Measurements from ENCODE around the gene ABO. TPM values are rescaled to one million over a fixed set of nuclear protein-coding genes. Genes with fewer than 3 reads are reported as not detected.
"Not testable (repeated sequence)": the region's sequence is repeated elsewhere in the genome, so short reads cannot be mapped to it uniquely, and the experiment has no call there.

ABO gene
- total RNA-seq, 1 experiment from 2014 or later = not detected

DNA sequence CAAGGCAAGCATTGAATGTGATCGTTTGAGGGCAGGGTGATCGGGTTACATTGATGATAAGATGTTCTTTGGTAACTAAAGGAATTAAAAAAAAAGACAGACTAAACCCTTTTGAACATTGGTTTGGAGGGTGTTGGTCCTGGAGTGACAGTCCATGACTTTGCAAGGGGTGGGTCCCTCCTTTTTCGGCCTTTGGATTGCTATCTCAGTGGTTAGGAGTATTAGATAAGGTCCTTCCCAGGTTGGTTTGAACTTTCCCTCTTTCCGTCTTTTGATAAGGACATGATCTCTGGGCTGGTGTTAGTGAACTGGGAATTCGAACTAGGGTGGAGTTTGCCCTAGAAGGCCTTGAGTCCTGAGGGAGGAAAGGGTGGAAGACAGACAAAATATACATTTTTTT, 5.4 kb upstream of the ABO start:
- H3K4me1 ChIP-seq (replicated peaks) = no peaks in the 10 kb centered on the region
- H3K4me3 ChIP-seq = no peak overlapping the region
- H3K27me3 ChIP-seq (replicated peaks) = peaks cover 61% of the 10 kb centered on the region
- no peak for DNase-seq (ENCODE audit: low read depth in 1 of 2, low spot score in 2 of 2)
- H3K9me3 ChIP-seq (replicated peaks) = peaks cover 2% of the 10 kb centered on the region; the same call in 1 of the 2 replicates
- H3K36me3 ChIP-seq = no peaks in the 10 kb centered on the region
- H3K27ac ChIP-seq = no peak overlapping the region

DNA sequence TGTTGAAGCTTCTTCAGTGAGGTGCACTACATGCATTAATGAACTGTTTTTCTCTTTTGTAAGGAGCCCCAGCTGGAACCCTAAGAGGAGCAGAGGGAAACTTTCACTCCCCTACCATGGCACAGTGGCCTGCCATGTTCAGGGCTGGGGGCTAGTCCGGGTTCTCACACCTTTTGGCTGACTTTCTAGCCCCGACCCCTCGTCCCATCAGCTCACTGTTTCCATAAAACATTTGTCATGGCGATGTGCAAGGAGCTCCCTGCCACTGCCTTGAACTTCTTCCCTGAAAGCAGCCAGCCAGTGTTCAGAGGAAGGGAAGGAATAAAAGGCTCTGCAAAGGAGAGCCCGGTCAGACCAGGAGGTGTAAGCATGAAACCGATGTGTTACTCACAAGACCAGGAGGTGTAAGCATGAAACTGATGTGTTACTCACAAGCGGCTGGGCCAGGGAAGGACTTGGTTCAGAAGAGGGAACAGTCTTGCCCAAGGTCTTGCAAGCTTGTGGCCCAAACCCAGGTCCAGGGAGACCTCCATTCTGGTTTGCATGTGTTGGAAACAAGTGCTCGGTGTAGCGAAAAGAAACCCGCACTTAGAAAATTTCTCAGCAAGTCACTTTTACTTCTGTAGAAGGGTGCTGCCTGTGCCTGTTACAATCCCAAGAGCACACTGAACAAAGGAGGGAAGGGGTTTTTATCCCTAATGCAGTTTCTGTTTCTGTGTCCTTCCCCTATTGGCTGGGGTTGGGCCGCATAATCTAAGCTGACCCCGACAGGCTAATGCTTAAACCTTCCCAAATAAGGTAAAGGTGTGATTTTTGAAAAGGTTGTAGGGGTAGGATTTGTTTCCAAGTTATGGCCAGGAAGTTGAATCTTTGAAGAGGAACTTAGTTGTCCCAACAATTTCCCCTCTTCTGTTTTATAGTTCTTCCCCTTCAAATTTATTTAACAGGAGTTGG, 3.4 kb upstream of the ABO start:
- Histone ChIP-seq H3K27ac (no peak overlapping the region), H3K36me3 (no peaks in the 10 kb centered on the region), H3K4me3 (no peak overlapping the region), H3K9me3 (replicated peaks) (peaks cover 2% of the 10 kb centered on the region; the same call in 1 of the 2 replicates), H3K4me1 (replicated peaks) (no peaks in the 10 kb centered on the region), H3K27me3 (replicated peaks) (peaks cover 79% of the 10 kb centered on the region)
- no peak for DNase-seq (ENCODE audit: low read depth in 1 of 2, low spot score in 2 of 2)

- no peak overlapping the region for H3K27ac ChIP-seq
- H3K36me3 ChIP-seq = no peaks in the 10 kb centered on the region
- no peak for DNase-seq (ENCODE audit: low read depth in 1 of 2, low spot score in 2 of 2)
- peaks cover 80% of the 10 kb centered on the region for H3K27me3 ChIP-seq (replicated peaks)
- no peaks in the 10 kb centered on the region for H3K4me1 ChIP-seq (replicated peaks)
- no peaks in the 10 kb centered on the region for H3K9me3 ChIP-seq (replicated peaks)
- no peak overlapping the region for H3K4me3 ChIP-seq
Measured at GRCh38 chr9:133277467-133277866, 2.5 kb upstream of the ABO start.

DNA sequence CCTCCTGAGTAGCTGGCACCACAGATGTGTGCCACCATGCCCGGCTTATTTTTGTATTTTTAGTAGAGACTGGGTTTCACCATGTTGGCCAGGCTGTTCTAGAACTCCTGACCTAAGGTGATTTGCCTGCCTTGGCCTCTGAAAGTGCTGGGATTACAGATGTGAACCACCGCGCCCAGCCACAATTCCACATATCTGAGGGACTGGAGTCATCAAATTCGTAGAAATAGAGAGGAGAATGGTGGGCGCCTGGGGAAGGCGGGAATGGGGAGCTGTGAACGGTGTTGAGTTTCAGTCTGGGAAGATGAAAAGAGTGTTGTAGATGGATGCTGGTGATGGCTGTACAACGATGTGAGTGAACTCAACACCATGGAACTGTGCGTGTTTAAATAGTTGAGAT, 1.9 kb upstream of the ABO start:
- no peaks in the 10 kb centered on the region for H3K36me3 ChIP-seq
- H3K4me3 ChIP-seq = no peak overlapping the region
- no peak overlapping the region for H3K27ac ChIP-seq
- no peaks in the 10 kb centered on the region for H3K4me1 ChIP-seq (replicated peaks)
- DNase-seq (ENCODE audit: low read depth in 1 of 2, low spot score in 2 of 2) = no peak
- no peaks in the 10 kb centered on the region for H3K9me3 ChIP-seq (replicated peaks)
- peaks cover 80% of the 10 kb centered on the region for H3K27me3 ChIP-seq (replicated peaks)

GRCh38 chr9:133276001-133276884, 1.2 kb upstream of the ABO start:
- H3K4me3 ChIP-seq = no peak overlapping the region
- peaks cover 80% of the 10 kb centered on the region for H3K27me3 ChIP-seq (replicated peaks)
- no peak overlapping the region for H3K27ac ChIP-seq
- no peaks in the 10 kb centered on the region for H3K9me3 ChIP-seq (replicated peaks)
- no peaks in the 10 kb centered on the region for H3K4me1 ChIP-seq (replicated peaks)
- DNase-seq (ENCODE audit: low read depth in 1 of 2, low spot score in 2 of 2) = no peak
- H3K36me3 ChIP-seq = no peaks in the 10 kb centered on the region

- no peak for DNase-seq (ENCODE audit: low read depth in 1 of 2, low spot score in 2 of 2)
- H3K36me3 ChIP-seq = no peaks in the 10 kb centered on the region
- H3K27me3 ChIP-seq (replicated peaks) = peaks cover 79% of the 10 kb centered on the region
- H3K4me1 ChIP-seq (replicated peaks) = no peaks in the 10 kb centered on the region
- H3K9me3 ChIP-seq (replicated peaks) = no peaks in the 10 kb centered on the region
- no peak overlapping the region for H3K4me3 ChIP-seq
- no peak overlapping the region for H3K27ac ChIP-seq
Measured at GRCh38 chr9:133274236-133275104, 531 bp downstream of the ABO start.

DNA sequence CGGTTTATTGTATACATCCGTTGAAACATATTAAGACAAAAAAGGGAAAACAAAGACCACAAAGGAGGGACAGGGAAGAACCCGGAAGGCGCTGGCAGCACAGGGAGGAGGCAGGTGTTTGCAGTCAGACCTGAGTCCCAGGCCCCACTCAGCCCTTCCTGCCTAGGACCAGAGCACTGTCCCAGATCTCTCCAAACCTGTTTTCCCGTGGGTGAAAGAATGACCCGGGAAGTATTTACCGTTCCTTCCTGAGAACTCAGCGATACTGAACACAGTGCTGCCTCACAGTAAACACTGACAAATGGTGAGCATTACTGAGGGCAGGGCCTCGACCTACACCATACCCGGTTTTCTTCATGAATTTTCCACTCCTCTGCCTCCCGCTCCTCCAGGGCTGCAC, 1.2 kb downstream of the ABO start:
- Histone ChIP-seq H3K36me3 (no peaks in the 10 kb centered on the region), H3K9me3 (replicated peaks) (no peaks in the 10 kb centered on the region), H3K4me1 (replicated peaks) (no peaks in the 10 kb centered on the region), H3K4me3 (no peak overlapping the region), H3K27me3 (replicated peaks) (peaks cover 73% of the 10 kb centered on the region), H3K27ac (no peak overlapping the region)
- no peak for DNase-seq (ENCODE audit: low read depth in 1 of 2, low spot score in 2 of 2)

GRCh38 chr9:133273098-133273497, 1.9 kb downstream of the ABO start:
- DNase-seq (ENCODE audit: low read depth in 1 of 2, low spot score in 2 of 2) = no peak
- Histone ChIP-seq H3K36me3 (no peaks in the 10 kb centered on the region), H3K4me3 (no peak overlapping the region), H3K27ac (no peak overlapping the region), H3K4me1 (replicated peaks) (no peaks in the 10 kb centered on the region), H3K9me3 (replicated peaks) (no peaks in the 10 kb centered on the region), H3K27me3 (replicated peaks) (peaks cover 72% of the 10 kb centered on the region)

DNA sequence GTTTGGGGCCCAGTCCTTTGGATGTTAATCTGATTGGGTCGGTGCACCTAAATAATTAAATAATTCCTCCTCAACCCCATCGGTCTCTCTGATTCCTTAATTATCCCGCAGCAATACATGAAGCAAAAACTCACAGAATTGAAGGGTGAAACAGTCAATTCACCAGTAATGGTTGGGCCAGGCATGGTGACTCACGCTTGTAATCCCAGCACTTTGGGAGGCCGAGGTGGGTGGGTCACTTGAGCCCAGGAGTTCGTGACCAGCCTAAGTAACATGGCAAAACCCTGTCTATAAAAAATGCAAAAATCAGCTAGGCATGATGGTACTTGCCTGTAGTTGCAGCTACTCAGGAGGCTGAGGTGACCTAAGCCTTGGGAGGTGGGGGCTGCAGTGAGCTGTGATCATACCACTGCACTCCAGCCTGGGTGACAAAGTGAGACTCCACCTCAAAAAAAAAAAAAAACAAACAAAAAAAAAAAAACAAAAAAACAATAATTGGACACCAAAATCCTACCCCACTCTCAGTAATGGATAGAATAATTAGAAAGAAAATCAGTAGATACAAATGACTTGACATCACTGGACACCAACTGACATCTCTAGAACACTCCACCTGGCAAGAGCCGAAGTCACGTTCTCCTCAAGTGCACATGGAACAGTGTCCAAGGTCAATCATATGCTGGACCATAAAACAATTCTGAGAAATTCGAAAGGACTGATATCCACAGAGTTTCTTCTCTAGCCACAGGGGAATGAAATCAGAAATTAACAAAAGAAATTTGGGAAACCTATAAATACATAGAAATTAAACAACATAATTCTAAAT, 5.3 kb downstream of the ABO start:
- H3K9me3 ChIP-seq (replicated peaks) = no peaks in the 10 kb centered on the region
- H3K27ac ChIP-seq = no peak overlapping the region
- no peaks in the 10 kb centered on the region for H3K36me3 ChIP-seq
- H3K4me3 ChIP-seq = no peak overlapping the region
- H3K27me3 ChIP-seq (replicated peaks) = peaks cover 48% of the 10 kb centered on the region
- no peaks in the 10 kb centered on the region for H3K4me1 ChIP-seq (replicated peaks)
- peak in 1 of 2 experiments; percentile 7 for DNase-seq (ENCODE audit: low read depth in 1 of 2, low spot score in 2 of 2)

GRCh38 chr9:133269136-133269535, 5.9 kb downstream of the ABO start:
- not testable (repeated sequence) for H3K27ac ChIP-seq; H3K4me1 ChIP-seq (replicated peaks); H3K36me3 ChIP-seq; DNase-seq (ENCODE audit: low read depth in 1 of 2, low spot score in 2 of 2); H3K9me3 ChIP-seq (replicated peaks); H3K4me3 ChIP-seq
- H3K27me3 ChIP-seq (replicated peaks) = peaks cover 45% of the 10 kb centered on the region

GRCh38 chr9:133268335-133269056, 6.5 kb downstream of the ABO start:
- Histone ChIP-seq H3K27ac (no peak overlapping the region), H3K27me3 (replicated peaks) (peaks cover 46% of the 10 kb centered on the region), H3K36me3 (no peaks in the 10 kb centered on the region), H3K9me3 (replicated peaks) (peaks cover 3% of the 10 kb centered on the region; the same call in 1 of the 2 replicates), H3K4me1 (replicated peaks) (no peaks in the 10 kb centered on the region), H3K4me3 (no peak overlapping the region)
- no peak for DNase-seq (ENCODE audit: low read depth in 1 of 2, low spot score in 2 of 2)

DNA sequence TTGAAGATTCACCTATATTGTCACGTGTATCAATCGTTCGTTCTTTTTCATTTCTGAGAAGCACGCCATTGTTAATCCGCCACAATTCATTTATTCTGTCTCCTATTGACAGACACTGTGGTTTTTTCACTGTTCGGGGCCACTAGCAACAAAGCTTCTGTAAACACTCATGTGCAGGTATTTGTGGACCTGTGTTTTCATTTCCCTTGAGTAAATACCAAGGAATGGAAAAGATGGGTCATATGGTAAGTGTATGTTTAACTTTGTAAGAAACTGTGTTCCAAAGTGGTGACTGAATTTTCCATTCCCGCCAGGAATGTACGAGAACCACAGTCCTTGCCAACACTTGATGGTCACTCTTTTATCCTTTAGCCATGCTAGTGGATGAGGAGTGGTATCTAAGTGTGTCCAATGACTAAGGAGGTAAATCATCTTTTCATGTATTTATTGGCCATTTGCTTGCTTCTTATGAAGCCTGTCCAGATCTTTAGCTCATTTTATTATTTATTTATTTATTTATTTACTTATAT, 10.7 kb downstream of the ABO start:
- H3K27me3 ChIP-seq (replicated peaks) = peaks cover 27% of the 10 kb centered on the region
- no peak overlapping the region for H3K27ac ChIP-seq
- H3K9me3 ChIP-seq (replicated peaks) = peaks cover 3% of the 10 kb centered on the region; the same call in 1 of the 2 replicates
- no peaks in the 10 kb centered on the region for H3K4me1 ChIP-seq (replicated peaks)
- no peak overlapping the region for H3K4me3 ChIP-seq
- DNase-seq (ENCODE audit: low read depth in 1 of 2, low spot score in 2 of 2) = no peak
- H3K36me3 ChIP-seq = no peaks in the 10 kb centered on the region
